Limb (tissue), 2 donors: ENCODE data around the gene GSC2.

ENCODE experiments used
- DNase-seq, 2 donors: peaks; one replicate each; pipeline ENCODE4 v3.0.0-alpha.2; 2016; ENCODE audit errors: extremely low spot score in 2 of 2

Gene GSC2

DNA sequence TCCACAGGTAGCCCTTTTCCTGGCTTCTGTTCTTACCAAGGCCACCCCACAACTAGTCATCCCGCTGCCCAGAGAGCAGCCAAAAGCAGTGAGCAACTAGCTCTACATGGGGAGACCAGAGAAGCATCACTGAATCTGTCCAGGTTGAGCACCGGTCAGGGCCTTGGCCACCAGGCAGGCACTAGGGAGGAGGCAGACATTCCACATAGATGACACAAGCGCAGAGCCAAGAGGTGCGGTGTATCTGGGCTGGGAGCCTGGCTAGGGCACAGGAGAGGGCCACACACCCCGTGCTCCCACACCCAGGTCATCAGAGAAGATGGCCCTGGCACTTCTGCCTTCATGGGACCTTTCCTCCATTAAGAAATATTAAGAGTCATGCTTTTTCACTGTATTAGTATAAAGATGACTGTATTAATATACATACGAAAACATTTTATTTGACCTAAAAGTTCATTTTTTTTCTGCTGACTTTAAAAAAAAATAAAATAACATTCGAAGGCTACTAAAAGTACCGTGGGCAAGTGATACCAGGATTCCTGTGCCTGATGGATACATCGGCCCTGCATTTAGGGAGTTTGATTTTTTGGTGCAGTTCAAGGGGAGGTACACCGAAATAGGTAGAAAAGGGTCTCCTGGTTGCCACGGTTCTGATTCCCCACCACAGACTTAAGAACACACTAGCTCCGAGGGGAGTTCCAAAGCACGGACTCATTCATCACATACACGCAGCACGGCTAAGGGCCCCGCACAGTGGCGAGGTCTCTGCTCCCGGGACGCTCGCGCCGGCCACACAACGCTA is 29.1 kb downstream of the GSC2 start:
- DNase-seq = no peak

- DNase-seq = no peak
Observed at GRCh38 chr22:19119949-19120348, 30.1 kb downstream of the GSC2 start.

GRCh38 chr22:19118329-19118880 is 31.7 kb downstream of the GSC2 start:
- no peak for DNase-seq

- no peak for DNase-seq
Observed at GRCh38 chr22:19117111-19117512, 33.0 kb downstream of the GSC2 start.

- DNase-seq = no peak
Observed at GRCh38 chr22:19115628-19116027, 34.5 kb downstream of the GSC2 start.

GRCh38 chr22:19114984-19115552 is 35.0 kb downstream of the GSC2 start:
- peak in 1 of 2 donors; percentile 36 for DNase-seq

DNA sequence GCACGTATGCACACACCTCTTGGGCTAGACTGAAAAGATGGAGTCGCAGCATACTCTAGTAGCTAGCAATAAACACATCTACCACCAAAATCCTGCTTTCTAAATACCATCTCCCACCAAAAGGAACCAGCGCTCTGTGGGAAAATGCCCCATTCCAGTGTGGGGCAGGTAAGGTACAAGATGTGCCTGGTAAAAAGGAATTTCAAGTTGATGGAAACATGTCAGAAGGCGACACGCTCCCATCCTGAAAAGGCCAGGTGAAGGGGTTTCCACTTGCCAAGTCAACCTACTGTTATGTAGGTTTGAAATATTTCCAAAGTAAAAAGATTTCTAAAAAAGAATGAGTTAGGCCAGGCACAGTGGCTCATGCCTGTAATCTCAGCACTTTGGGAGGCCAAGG is 36.7 kb downstream of the GSC2 start:
- no peak for DNase-seq

GRCh38 chr22:19111584-19111983 is 38.5 kb downstream of the GSC2 start:
- no peak for DNase-seq

GRCh38 chr22:19111140-19111539 is 39.0 kb downstream of the GSC2 start:
- DNase-seq = no peak

- no peak for DNase-seq
Observed at GRCh38 chr22:19110646-19111045, 39.4 kb downstream of the GSC2 start.

GRCh38 chr22:19110064-19110458 is 40.0 kb downstream of the GSC2 start:
- DNase-seq = no peak

- DNase-seq = no peak
Observed at GRCh38 chr22:19109198-19110063, 40.7 kb downstream of the GSC2 start.

DNA sequence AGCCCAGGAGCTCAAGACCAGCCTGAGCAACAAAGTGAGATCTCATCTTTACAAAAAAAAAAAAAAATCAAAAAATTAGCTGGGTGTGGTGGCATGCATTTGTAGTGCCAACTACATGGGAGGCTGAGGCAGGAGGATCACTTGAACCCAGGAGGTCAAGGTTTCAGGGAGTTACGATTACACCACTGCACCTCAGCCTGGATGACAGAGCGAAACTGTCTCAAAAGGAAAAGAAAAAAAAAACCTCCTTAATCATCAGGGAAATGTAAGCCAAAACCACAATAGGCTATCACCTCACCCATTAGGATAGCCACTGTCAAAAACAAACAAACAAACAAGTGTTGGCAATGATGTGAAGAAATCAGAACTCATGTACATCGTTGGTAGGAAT is 41.3 kb downstream of the GSC2 start:
- no peak for DNase-seq

GRCh38 chr22:19107730-19108074 is 42.4 kb downstream of the GSC2 start:
- DNase-seq = peak in 1 of 2 donors; percentile 29

DNA sequence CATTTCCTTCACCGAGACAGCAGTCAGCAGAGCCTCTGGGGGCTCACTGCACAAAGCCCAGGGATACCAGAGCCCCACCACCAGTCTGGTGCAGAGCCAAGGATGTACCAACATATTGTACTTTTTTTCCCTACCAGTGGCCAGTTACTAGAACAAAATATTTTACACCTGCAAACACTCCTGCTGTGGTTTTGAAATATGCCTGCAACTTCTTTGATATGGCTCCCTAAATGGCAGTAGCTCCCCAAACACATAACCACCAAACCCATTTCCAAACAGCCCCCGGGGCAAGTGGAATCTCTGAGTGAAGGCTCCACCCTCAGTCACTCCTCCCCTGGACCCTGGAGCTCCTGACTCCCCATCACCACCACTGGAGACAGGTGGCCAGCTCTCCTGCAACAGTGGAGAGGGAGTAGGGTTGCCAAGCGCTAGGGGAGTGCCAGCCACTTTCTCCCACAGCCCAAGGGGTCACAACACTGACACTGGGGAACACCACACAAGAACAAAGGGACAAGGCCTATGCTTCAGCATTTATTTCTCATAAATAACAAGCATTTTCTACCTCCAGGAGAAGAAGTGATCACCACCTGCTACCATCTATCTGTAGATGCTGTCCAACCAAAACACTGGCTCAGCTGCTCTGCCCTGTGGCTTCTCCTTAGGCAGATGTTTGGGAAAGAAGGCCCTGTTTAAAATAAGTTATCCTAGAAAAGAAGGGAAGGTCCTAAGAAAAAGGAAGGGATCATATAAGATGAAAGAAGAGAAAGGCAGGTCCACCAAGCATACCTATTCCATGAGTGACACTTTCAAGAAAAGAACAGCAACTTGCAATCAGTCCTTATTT is 43.0 kb downstream of the GSC2 start:
- no peak for DNase-seq

- no peak for DNase-seq
Observed at GRCh38 chr22:19105867-19106802, 44.0 kb downstream of the GSC2 start.

- DNase-seq = no peak
Observed at GRCh38 chr22:19105456-19105855, 44.6 kb downstream of the GSC2 start.

- peak in 1 of 2 donors; percentile 21 for DNase-seq
Observed at GRCh38 chr22:19103880-19104821, 45.9 kb downstream of the GSC2 start.

GRCh38 chr22:19098157-19098556 is 51.9 kb downstream of the GSC2 start:
- peak in 1 of 2 donors; percentile 23 for DNase-seq
